Measurements from ENCODE around the gene AKAP13.
A peak's percentile ranks its signal among the peaks of the same experiment; 100 is the strongest.

Gene AKAP13

DNA sequence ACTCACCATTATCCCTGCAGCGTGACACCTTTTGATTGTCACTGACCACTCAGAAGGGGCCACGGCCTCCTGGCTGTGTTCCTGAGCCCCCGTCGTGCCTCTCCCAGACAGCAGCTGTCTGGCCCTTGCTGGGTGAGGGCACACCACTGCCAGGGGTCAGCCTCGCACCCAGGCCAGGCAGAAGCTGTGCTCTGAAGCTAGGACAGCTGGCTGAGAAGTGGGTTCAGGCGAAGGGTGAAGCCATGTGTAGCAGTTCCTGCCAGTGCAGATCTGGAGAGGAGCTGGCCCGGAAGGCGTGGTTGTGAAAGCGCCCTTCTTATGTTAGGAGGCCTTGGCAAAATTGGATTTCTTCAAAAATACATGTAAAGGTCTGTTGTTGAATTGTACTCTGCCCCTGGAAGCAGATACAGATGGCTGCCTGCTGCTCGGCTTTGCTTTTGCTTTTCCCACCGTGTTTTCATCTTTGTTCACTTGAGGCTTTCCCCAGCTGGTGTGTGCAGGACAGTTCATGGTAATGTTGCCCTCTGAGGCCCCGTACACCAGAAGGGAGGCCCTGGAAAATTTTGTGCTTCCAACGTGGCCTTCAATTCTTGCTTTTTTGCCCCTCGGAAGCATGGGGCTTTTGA lies 365.2 kb downstream of the AKAP13 start:
- TF ChIP-seq, protein P1, sequence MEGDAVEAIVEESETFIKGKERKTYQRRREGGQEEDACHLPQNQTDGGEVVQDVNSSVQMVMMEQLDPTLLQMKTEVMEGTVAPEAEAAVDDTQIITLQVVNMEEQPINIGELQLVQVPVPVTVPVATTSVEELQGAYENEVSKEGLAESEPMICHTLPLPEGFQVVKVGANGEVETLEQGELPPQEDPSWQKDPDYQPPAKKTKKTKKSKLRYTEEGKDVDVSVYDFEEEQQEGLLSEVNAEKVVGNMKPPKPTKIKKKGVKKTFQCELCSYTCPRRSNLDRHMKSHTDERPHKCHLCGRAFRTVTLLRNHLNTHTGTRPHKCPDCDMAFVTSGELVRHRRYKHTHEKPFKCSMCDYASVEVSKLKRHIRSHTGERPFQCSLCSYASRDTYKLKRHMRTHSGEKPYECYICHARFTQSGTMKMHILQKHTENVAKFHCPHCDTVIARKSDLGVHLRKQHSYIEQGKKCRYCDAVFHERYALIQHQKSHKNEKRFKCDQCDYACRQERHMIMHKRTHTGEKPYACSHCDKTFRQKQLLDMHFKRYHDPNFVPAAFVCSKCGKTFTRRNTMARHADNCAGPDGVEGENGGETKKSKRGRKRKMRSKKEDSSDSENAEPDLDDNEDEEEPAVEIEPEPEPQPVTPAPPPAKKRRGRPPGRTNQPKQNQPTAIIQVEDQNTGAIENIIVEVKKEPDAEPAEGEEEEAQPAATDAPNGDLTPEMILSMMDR (IDR thresholded peaks at IDR 0.05; ENCODE audit: low read depth, low read length) = no peak

DNA sequence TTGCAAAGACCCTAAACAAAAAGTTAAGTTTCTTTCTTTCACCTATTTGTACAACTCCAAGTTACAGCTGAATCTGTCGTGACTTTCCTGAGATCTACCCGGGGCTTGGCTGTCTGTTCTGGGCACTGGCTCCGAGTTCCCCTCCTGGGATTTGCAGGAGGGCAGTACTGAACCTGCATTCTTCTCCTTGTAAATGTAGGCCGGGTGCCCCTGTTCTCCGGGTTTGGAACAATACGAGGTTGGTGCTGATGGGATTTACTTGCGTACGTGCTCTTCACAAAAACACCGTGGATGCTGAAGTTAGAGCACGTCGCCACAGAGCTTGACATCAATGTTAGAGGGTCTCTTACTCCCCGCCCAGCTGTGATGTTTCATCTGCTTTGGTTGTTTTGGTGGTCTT lies 366.2 kb downstream of the AKAP13 start:
- no peak overlapping the region for H3K4me3 ChIP-seq (ENCODE audit: low read depth, low read length)
- DNase-seq (ENCODE audit: low read depth) = no peak
- TF ChIP-seq, protein P1 (IDR thresholded peaks at IDR 0.05; ENCODE audit: low read depth, low read length) = no peak
- TF ChIP-seq POLR2A (IDR thresholded peaks at IDR 0.05; ENCODE audit: extremely low read depth, insufficient read length) (no peak), MYC (IDR thresholded peaks at IDR 0.05; ENCODE audit: low read depth, low read length) (no peak)
- TF ChIP-seq, protein P2, sequence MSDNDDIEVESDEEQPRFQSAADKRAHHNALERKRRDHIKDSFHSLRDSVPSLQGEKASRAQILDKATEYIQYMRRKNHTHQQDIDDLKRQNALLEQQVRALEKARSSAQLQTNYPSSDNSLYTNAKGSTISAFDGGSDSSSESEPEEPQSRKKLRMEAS (IDR thresholded peaks at IDR 0.05; ENCODE audit: low read depth, low read length) = no peak

More for the DNA sequence above, 365.2 kb downstream of the AKAP13 start:
- DNase-seq (ENCODE audit: low read depth) = no peak
- no peak overlapping the region for H3K4me3 ChIP-seq (ENCODE audit: low read depth, low read length)

DNA sequence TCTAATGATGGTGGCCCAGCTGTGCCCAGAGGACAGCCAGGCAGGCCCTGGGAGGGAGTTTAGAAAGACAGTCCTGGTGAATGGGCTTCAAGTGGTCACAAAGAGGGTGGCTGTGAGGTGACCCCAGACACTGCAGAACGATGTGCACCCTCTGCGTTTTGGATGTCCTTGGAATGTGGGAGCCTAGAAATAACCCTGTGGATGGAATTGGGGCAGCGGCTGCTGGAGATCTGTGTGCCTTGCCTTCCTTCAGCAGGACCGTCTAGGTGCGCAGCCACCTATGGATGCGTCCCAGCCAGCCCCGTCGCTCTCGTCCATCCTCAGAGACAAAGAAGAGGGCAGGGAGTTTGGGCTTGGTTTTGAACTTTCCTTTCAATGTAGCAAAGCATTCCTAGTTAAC lies 367.8 kb downstream of the AKAP13 start:
- no peak for DNase-seq (ENCODE audit: low read depth)

DNA sequence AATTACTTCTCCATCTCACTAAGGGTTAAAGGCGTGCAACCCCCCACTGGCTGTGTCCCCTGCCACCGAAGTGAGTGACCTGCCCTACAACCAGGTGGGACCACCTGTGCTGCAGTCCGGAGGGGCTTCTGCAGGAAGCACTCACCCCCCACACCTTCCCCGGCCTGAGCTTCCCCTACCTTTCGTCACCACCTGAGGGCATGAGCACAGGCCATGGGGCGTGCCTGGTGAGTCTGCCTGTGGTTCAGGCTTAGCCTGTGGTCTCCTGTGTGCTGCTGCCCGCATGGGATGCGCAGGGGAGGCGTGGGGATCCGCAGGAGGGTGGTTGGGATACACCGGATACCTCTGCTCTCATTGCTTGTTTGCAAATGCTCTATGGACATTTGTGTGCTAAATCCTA lies 368.3 kb downstream of the AKAP13 start:
- no peak overlapping the region for H3K4me3 ChIP-seq (ENCODE audit: low read depth, low read length)
- DNase-seq (ENCODE audit: low read depth) = no peak
- TF ChIP-seq, protein P1 (IDR thresholded peaks at IDR 0.05; ENCODE audit: low read depth, low read length) = no peak
- no peak for TF ChIP-seq MYC (IDR thresholded peaks at IDR 0.05; ENCODE audit: low read depth, low read length)
- TF ChIP-seq POLR2A (IDR thresholded peaks at IDR 0.05; ENCODE audit: extremely low read depth, insufficient read length) = no peak

More for the DNA sequence above, 367.8 kb downstream of the AKAP13 start:
- TF ChIP-seq, protein P2 (IDR thresholded peaks at IDR 0.05; ENCODE audit: low read depth, low read length) = no peak
- TF ChIP-seq, protein P1 (IDR thresholded peaks at IDR 0.05; ENCODE audit: low read depth, low read length) = no peak
- TF ChIP-seq MYC (IDR thresholded peaks at IDR 0.05; ENCODE audit: low read depth, low read length) (no peak), POLR2A (IDR thresholded peaks at IDR 0.05; ENCODE audit: extremely low read depth, insufficient read length) (no peak)
- no peak overlapping the region for H3K4me3 ChIP-seq (ENCODE audit: low read depth, low read length)

DNA sequence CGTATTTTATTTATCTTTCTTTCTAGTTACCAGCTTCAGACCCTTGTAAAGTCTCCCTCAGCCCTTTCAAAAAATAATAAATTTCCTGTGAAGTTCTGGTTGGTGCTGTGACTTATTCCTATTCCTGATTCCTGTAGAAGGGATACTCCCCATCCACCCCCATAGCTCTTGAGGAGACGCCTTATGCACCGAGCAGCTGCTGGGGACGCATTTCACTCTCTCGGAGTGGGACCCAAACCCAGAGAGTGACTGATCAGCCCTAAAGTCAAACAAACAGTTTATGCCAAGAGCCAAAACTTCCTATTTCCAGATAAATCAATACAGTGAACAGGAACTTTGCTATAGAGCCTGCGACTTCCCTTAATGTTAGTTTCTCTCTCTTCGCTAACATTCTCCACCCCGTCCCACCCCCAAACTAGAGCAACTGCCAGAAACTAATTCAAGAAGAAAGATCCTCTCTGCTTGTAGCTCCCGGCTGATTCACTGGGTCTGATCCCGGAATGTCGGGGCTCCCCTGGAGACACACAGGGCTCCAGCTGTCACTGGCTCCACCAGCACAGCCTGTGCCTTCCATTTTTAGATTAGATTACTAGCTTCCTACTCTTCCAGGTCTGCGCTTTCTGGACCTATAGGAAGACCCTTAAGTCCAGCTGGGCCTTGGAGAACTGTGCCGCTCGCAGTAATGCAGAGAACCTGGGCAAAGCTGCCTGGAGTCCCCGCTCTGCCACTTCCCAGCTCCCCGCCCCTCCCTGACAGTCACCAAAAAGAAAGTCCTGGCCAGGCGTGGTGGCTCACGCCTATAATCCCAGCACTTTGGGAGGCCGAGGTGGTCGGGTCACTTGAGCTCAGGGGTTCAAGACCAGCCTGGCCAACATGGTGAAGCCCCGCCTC lies 369.1 kb downstream of the AKAP13 start:
- no peak for DNase-seq (ENCODE audit: low read depth)
- H3K4me3 ChIP-seq (ENCODE audit: low read depth, low read length) = peak overlapping the region; percentile 30
- TF ChIP-seq, protein P1 (IDR thresholded peaks at IDR 0.05; ENCODE audit: low read depth, low read length) = no peak

All from NB4 (cell line).